ENCODE results near the gene OVCA2. TPM values are rescaled to one million over a fixed set of nuclear protein-coding genes. Genes with fewer than 3 reads are reported as not detected.

The OVCA2 gene
- polyA plus RNA-seq, 1 of the 3 experiments (the other 2 are of a cell fraction), result 59.2 TPM

DNA sequence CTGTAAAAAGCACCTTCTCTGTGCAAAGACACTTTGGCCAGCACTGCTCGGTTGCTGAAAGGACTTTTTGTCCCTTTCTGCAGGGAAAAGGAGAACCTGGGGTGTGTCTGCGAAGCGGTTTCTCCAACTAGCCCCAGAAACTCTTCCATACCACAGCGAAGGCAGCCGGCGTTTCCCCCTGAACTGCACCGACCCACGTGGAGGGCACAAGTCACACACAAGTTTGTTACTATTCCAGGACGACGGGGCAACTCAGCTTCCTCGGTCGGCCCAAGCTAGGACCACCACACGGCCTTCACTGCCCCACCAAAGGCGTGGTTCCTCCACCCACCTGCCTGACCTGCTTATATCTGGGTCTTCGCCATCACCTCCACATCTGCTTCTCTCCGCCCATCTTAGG lies 18.6 kb upstream of the OVCA2 start:
- Histone ChIP-seq H3K9me2 (no peaks in the 10 kb centered on the region), H3K4me1 (ENCODE audit: control insufficient read depth in 1 of 2, insufficient read depth in 2 of 2, low read depth in 1 of 2, low read length in 1 of 2) (peaks cover 0 to 7% of the 10 kb centered on the region in 2 experiments; a peak in 1 of 4 replicates), H3K9ac (no peak overlapping the region), H3K4me3 (ENCODE audit: low read depth in 2 of 2, low read length in 1 of 2) (no peak overlapping the region), H3F3A (replicated peaks; ENCODE audit: insufficient read depth) (no peaks in the 10 kb centered on the region), H3K27me3 (ENCODE audit: insufficient read depth) (peaks cover 45% of the 10 kb centered on the region), H3K79me2 (ENCODE audit: insufficient read depth) (no peaks in the 10 kb centered on the region), H3K27ac (ENCODE audit: low read depth in 2 of 2, low read length in 1 of 2) (no peak overlapping the region), H3K36me3 (replicated peaks in 1 of 2; ENCODE audit: control insufficient read depth in 1 of 2, insufficient read depth in 2 of 2, low read length in 1 of 2) (no peaks in the 10 kb centered on the region), H4K20me1 (ENCODE audit: insufficient read depth) (no peaks in the 10 kb centered on the region), H2AFZ (ENCODE audit: low read depth) (no peak overlapping the region), H3K9me3 (no peaks in the 10 kb centered on the region), H3K4me2 (no peak overlapping the region)
- ChIA-PET CTCF (interaction anchor here (0.9 to 8.6 kb wide), 6 partner anchors 83 to 263 kb away, joined by 3 to 197 read pairs (median 4); no protein-coding TSS in a partner anchor), POLR2A (no interaction called here)
- no peak for TF ChIP-seq POLR2AphosphoS5 (IDR thresholded peaks at IDR 0.05; ENCODE audit: low read depth, low read length)
- TF ChIP-seq SMC3 (IDR thresholded peaks at IDR 0.05; ENCODE audit: low read depth, low read length), result no peak
- TF ChIP-seq RAD21 (IDR thresholded peaks at IDR 0.05; ENCODE audit: low read length), result no peak
- no peak for TF ChIP-seq SIN3A (IDR thresholded peaks at IDR 0.05; ENCODE audit: borderline replicate concordance, low read depth, low read length)
- no peak for TF ChIP-seq MEF2A (IDR thresholded peaks at IDR 0.05; ENCODE audit: borderline replicate concordance, low read depth)
- TF ChIP-seq YY1 (IDR thresholded peaks at IDR 0.05; ENCODE audit: low read depth), result no peak
- TF ChIP-seq EZH2phosphoT487 (IDR thresholded peaks at IDR 0.05; ENCODE audit: borderline replicate concordance, low read depth), result no peak
- TF ChIP-seq FOXJ3 (CRISPR knock-in tag; IDR thresholded peaks at IDR 0.05), result no peak
- TF ChIP-seq, protein P1, sequence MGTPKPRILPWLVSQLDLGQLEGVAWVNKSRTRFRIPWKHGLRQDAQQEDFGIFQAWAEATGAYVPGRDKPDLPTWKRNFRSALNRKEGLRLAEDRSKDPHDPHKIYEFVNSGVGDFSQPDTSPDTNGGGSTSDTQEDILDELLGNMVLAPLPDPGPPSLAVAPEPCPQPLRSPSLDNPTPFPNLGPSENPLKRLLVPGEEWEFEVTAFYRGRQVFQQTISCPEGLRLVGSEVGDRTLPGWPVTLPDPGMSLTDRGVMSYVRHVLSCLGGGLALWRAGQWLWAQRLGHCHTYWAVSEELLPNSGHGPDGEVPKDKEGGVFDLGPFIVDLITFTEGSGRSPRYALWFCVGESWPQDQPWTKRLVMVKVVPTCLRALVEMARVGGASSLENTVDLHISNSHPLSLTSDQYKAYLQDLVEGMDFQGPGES (IDR thresholded peaks at IDR 0.05; ENCODE audit: low read depth, low read length), result no peak
- no peak for TF ChIP-seq FOSL2 (IDR thresholded peaks at IDR 0.05; ENCODE audit: borderline replicate concordance, low read depth)
- TF ChIP-seq JUND (IDR thresholded peaks at IDR 0.05), result no peak
- no peak for TF ChIP-seq NFIC (IDR thresholded peaks at IDR 0.05; ENCODE audit: borderline replicate concordance)
- DNase-seq, result no peak
- 68% methylated on average over 16 of the region's 16 CpGs for WGBS (ENCODE audit: low lambda C conversion rate)

DNA sequence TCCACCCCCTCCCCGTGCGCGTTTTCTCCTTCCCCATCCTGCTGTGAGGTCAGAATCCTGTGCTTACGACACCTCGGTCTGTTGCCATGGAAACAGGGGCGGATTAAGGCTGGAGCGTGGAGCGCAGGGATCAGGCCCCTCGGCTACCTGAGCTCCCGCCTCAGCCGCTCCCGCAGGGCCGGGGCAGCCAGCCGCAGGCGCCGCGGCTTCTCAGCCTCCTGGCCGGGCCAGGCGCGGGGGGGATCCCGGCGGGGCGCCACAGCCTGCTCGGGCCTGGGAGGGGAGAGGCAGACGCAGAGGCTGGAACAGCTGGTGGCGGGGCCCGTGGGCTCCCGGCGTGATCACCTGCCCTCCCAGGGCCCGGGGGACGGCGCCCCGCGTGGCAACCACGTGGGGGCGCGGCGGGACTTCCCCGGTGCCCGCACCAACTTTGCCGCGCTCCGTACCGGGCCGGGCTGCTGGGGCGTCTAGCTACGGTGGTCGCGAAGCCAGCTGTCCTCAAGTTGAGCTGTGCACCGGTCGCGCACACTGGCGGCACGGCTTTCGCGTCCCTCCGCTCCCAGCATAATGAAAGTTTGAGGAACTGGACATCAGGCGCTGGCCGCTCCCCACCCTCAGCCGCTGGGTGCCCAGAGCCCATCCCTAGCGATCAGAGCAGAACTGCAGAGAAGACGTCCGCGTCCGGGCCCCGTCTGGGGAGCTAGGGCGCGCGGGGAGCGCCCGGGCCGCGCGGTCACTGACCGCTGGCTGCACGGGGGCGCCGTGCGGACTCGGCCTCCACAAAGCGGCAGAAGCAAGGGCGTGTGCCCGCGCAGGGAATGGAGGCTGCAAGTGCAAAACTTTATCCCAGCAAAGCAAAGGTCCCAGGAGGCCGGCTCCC lies 17.9 kb upstream of the OVCA2 start:
- peaks cover 39% of the 10 kb centered on the region for H3K27me3 ChIP-seq (ENCODE audit: insufficient read depth)
- H2AFZ ChIP-seq (ENCODE audit: low read depth), result no peak overlapping the region
- H3K9me2 ChIP-seq, result no peaks in the 10 kb centered on the region
- H3K36me3 ChIP-seq (replicated peaks in 1 of 2; ENCODE audit: control insufficient read depth in 1 of 2, insufficient read depth in 2 of 2, low read length in 1 of 2), result no peaks in the 10 kb centered on the region
- peak overlapping the region; percentile 42 to 52; a peak in 2 of 4 replicates for H3K4me3 ChIP-seq (ENCODE audit: low read depth in 2 of 2, low read length in 1 of 2)
- peak; percentile 76 for DNase-seq
- no peaks in the 10 kb centered on the region for H3K9me3 ChIP-seq
- no peaks in the 10 kb centered on the region for H4K20me1 ChIP-seq (ENCODE audit: insufficient read depth)
- H3K79me2 ChIP-seq (ENCODE audit: insufficient read depth), result no peaks in the 10 kb centered on the region
- ChIA-PET CTCF (interaction anchor here (0.7 to 8.6 kb wide), 13 partner anchors 9 to 221 kb away, joined by 3 to 197 read pairs (median 18); partner anchors contain the start of gene OVCA2), POLR2A (interaction anchor here (1.2 to 1.5 kb wide), 2 partner anchors 11 to 115 kb away, joined by 3 to 4 read pairs; no protein-coding TSS in a partner anchor)
- no peak overlapping the region for H3K27ac ChIP-seq (ENCODE audit: low read depth in 2 of 2, low read length in 1 of 2)
- no peak overlapping the region for H3K9ac ChIP-seq
- H3K4me2 ChIP-seq, result peak overlapping the region; percentile 79; the same call in 1 of the 2 replicates
- H3F3A ChIP-seq (replicated peaks; ENCODE audit: insufficient read depth), result no peaks in the 10 kb centered on the region
- 5% methylated on average over 23 of the region's 85 CpGs for WGBS (ENCODE audit: low lambda C conversion rate)
- H3K4me1 ChIP-seq (ENCODE audit: control insufficient read depth in 1 of 2, insufficient read depth in 2 of 2, low read depth in 1 of 2, low read length in 1 of 2), result peaks cover 0 to 7% of the 10 kb centered on the region in 2 experiments; a peak in 1 of 4 replicates
- TF ChIP-seq CHD2 (IDR thresholded peaks at IDR 0.05; ENCODE audit: low read length, partially characterized antibody) (no peak), USF1 (IDR thresholded peaks at IDR 0.05; ENCODE audit: borderline replicate concordance, low read depth) (no peak), FOXJ3 (CRISPR knock-in tag; IDR thresholded peaks at IDR 0.05) (no peak), EZH2phosphoT487 (IDR thresholded peaks at IDR 0.05; ENCODE audit: borderline replicate concordance, low read depth) (no peak), RFX5 (IDR thresholded peaks at IDR 0.05; ENCODE audit: low read length) (no peak), MXI1 (IDR thresholded peaks at IDR 0.05; ENCODE audit: low read depth, low read length) (no peak), RAD21 (IDR thresholded peaks at IDR 0.05; ENCODE audit: low read length) (no peak), EP300 (IDR thresholded peaks at IDR 0.05; ENCODE audit: borderline replicate concordance in 1 of 2, low read depth in 1 of 2, low read length in 1 of 2) (no peak), TAF1 (IDR thresholded peaks at IDR 0.05; ENCODE audit: borderline replicate concordance, low read depth, low read length) (no peak), JUND (IDR thresholded peaks at IDR 0.05) (no peak), RXRA (IDR thresholded peaks at IDR 0.05; ENCODE audit: borderline replicate concordance, low read depth) (no peak)
- TF ChIP-seq, protein P2, sequence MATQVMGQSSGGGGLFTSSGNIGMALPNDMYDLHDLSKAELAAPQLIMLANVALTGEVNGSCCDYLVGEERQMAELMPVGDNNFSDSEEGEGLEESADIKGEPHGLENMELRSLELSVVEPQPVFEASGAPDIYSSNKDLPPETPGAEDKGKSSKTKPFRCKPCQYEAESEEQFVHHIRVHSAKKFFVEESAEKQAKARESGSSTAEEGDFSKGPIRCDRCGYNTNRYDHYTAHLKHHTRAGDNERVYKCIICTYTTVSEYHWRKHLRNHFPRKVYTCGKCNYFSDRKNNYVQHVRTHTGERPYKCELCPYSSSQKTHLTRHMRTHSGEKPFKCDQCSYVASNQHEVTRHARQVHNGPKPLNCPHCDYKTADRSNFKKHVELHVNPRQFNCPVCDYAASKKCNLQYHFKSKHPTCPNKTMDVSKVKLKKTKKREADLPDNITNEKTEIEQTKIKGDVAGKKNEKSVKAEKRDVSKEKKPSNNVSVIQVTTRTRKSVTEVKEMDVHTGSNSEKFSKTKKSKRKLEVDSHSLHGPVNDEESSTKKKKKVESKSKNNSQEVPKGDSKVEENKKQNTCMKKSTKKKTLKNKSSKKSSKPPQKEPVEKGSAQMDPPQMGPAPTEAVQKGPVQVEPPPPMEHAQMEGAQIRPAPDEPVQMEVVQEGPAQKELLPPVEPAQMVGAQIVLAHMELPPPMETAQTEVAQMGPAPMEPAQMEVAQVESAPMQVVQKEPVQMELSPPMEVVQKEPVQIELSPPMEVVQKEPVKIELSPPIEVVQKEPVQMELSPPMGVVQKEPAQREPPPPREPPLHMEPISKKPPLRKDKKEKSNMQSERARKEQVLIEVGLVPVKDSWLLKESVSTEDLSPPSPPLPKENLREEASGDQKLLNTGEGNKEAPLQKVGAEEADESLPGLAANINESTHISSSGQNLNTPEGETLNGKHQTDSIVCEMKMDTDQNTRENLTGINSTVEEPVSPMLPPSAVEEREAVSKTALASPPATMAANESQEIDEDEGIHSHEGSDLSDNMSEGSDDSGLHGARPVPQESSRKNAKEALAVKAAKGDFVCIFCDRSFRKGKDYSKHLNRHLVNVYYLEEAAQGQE (IDR thresholded peaks at IDR 0.05; ENCODE audit: low read depth, low read length), result no peak
- TF ChIP-seq, protein P3, sequence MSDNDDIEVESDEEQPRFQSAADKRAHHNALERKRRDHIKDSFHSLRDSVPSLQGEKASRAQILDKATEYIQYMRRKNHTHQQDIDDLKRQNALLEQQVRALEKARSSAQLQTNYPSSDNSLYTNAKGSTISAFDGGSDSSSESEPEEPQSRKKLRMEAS (IDR thresholded peaks at IDR 0.05; ENCODE audit: low read depth), result no peak

All from SK-N-SH (cell line).